ENCODE data around the gene TMEM240. TPM values are rescaled to one million over a fixed set of nuclear protein-coding genes. Genes with fewer than 3 reads are reported as not detected.

TMEM240 gene
- total RNA-seq, 2 experiments from 2014 or later: 0.75 to 1.5 TPM

DNA sequence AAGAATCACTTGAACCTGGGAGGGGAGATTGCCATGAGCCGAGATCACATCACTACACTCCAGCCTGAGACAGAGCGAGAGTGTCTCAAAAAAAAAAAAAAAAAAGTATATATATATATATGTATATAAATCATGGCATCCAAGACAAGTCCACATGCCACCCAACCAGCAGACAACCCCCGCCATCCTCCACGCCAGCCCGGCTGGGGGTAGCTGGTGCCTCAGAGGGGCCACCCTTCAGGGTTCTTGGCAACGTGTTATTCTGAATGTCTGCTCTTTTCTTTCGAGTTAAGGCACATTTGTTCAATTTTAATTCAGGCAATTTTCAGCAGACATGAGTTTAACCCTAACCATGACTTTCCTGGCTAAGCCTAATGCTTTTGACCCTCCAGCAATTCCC lies 9.7 kb upstream of the TMEM240 start:
- Mint-ChIP-seq H3K9me3 (no peaks in the 10 kb centered on the region), H3K4me1 (ENCODE audit: low read depth) (no peaks in the 10 kb centered on the region), H3K27me3 (no peaks in the 10 kb centered on the region), H3K27ac (no peak overlapping the region), H3K4me3 (no peak overlapping the region), H3K36me3 (ENCODE audit: low read depth) (no peaks in the 10 kb centered on the region)
- ChIA-PET POLR2A (no interaction called here), CTCF (no interaction called here)
- Histone ChIP-seq H3K36me3 (ENCODE audit: insufficient read depth, low read length) (peaks cover 8% of the 10 kb centered on the region), H3K9me3 (ENCODE audit: control insufficient read depth in 1 of 2, insufficient read depth in 1 of 2, low read length in 2 of 2) (no peaks in the 10 kb centered on the region), H3K4me1 (ENCODE audit: insufficient read depth, low read length) (peaks cover 6% of the 10 kb centered on the region), H3K27me3 (ENCODE audit: control insufficient read depth in 1 of 2, insufficient read depth in 2 of 2, low read length in 2 of 2) (no peaks in the 10 kb centered on the region), H3K4me3 (ENCODE audit: low read length) (no peak overlapping the region), H3K27ac (ENCODE audit: low read depth in 1 of 2, low read length in 2 of 2) (no peak overlapping the region)
- DNase-seq (no peak), ATAC-seq (ENCODE audit: poor library complexity) (no peak)
- intact Hi-C loops (cut with DNase I, micrococcal nuclease): no loop called here
- TF ChIP-seq, protein P1, sequence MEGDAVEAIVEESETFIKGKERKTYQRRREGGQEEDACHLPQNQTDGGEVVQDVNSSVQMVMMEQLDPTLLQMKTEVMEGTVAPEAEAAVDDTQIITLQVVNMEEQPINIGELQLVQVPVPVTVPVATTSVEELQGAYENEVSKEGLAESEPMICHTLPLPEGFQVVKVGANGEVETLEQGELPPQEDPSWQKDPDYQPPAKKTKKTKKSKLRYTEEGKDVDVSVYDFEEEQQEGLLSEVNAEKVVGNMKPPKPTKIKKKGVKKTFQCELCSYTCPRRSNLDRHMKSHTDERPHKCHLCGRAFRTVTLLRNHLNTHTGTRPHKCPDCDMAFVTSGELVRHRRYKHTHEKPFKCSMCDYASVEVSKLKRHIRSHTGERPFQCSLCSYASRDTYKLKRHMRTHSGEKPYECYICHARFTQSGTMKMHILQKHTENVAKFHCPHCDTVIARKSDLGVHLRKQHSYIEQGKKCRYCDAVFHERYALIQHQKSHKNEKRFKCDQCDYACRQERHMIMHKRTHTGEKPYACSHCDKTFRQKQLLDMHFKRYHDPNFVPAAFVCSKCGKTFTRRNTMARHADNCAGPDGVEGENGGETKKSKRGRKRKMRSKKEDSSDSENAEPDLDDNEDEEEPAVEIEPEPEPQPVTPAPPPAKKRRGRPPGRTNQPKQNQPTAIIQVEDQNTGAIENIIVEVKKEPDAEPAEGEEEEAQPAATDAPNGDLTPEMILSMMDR (IDR thresholded peaks at IDR 0.05): no peak

DNA sequence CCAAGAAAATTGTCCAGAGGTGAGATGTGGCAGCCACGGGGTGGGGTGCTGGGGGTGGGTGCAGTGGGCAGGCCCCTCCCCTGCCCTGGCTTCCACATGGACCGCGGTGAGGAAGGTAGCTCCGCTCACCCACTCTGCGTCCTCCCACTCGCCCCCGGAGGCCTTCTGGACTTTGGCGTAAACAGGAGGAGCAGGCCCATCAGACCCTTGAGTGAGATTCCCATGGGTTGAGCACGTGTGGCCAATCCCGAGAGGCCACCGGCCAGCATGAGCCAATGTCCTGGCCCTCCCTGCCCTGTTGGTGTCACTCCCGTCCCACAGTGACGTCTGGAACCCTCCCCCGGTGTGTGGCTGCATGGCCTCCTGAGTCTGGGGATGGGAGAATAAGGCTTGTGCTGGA lies 8.2 kb upstream of the TMEM240 start:
- POLR2A ChIA-PET: no interaction called here
- H3K4me3 ChIP-seq (ENCODE audit: low read length): no peak overlapping the region
- no peaks in the 10 kb centered on the region for H3K27me3 ChIP-seq (ENCODE audit: control insufficient read depth in 1 of 2, insufficient read depth in 2 of 2, low read length in 2 of 2)
- H3K36me3 Mint-ChIP-seq (ENCODE audit: low read depth): no peaks in the 10 kb centered on the region
- peaks cover 9% of the 10 kb centered on the region for H3K4me1 ChIP-seq (ENCODE audit: insufficient read depth, low read length)
- TF ChIP-seq, protein P1 (IDR thresholded peaks at IDR 0.05): no peak
- H3K27ac ChIP-seq (ENCODE audit: low read depth in 1 of 2, low read length in 2 of 2): no peak overlapping the region
- intact Hi-C loops (cut with DNase I, micrococcal nuclease): no loop called here
- no peaks in the 10 kb centered on the region for H3K4me1 Mint-ChIP-seq (ENCODE audit: low read depth)
- no peaks in the 10 kb centered on the region for H3K9me3 ChIP-seq (ENCODE audit: control insufficient read depth in 1 of 2, insufficient read depth in 1 of 2, low read length in 2 of 2)
- no peak overlapping the region for H3K27ac Mint-ChIP-seq
- ATAC-seq (ENCODE audit: poor library complexity) (no peak), DNase-seq (no peak)
- CTCF ChIA-PET: no interaction called here
- H3K9me3 Mint-ChIP-seq: no peaks in the 10 kb centered on the region
- H3K27me3 Mint-ChIP-seq: no peaks in the 10 kb centered on the region
- no peak overlapping the region for H3K4me3 Mint-ChIP-seq
- peaks cover 10% of the 10 kb centered on the region for H3K36me3 ChIP-seq (ENCODE audit: insufficient read depth, low read length)

DNA sequence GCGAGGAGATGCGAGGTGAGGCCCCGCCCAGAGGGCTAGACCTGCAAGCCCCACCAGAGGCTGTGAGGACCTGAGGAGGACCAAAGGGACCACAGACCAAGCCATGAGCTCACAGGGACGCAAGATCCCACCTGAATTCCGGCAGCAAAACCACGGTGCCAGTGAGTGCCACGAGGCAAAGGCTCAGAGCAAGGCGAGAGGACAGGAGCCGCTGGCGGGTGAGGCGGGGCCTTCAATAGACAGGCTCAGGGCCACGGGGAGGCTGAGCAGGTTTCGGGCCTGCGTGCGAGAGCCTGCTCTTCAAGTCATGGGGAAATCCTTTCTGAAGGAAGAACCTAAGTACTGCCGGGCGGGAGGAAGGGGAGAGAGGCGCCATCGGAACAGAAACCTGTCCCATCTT lies 7.1 kb upstream of the TMEM240 start:
- H3K4me1 Mint-ChIP-seq (ENCODE audit: low read depth): no peaks in the 10 kb centered on the region
- H3K4me3 Mint-ChIP-seq: no peak overlapping the region
- H3K9me3 Mint-ChIP-seq: no peaks in the 10 kb centered on the region
- Histone ChIP-seq H3K27me3 (ENCODE audit: control insufficient read depth in 1 of 2, insufficient read depth in 2 of 2, low read length in 2 of 2) (no peaks in the 10 kb centered on the region), H3K9me3 (ENCODE audit: control insufficient read depth in 1 of 2, insufficient read depth in 1 of 2, low read length in 2 of 2) (no peaks in the 10 kb centered on the region), H3K36me3 (ENCODE audit: insufficient read depth, low read length) (peaks cover 15% of the 10 kb centered on the region), H3K4me3 (ENCODE audit: low read length) (no peak overlapping the region), H3K27ac (ENCODE audit: low read depth in 1 of 2, low read length in 2 of 2) (no peak overlapping the region), H3K4me1 (ENCODE audit: insufficient read depth, low read length) (peaks cover 7% of the 10 kb centered on the region)
- DNase-seq (no peak), ATAC-seq (ENCODE audit: poor library complexity) (no peak)
- H3K27ac Mint-ChIP-seq: peak overlapping the region; percentile 55
- ChIA-PET CTCF (no interaction called here), POLR2A (no interaction called here)
- no peaks in the 10 kb centered on the region for H3K27me3 Mint-ChIP-seq
- intact Hi-C loops (cut with DNase I, micrococcal nuclease): no loop called here
- no peaks in the 10 kb centered on the region for H3K36me3 Mint-ChIP-seq (ENCODE audit: low read depth)
- TF ChIP-seq, protein P1 (IDR thresholded peaks at IDR 0.05): no peak
